MM.1S (cell line): ENCODE results near the gene BACE2.

Experiments used
- EZH2 ChIP-seq: fragments of 300-600 bp; sonication (generic); optimal IDR thresholded peaks from 2 replicates; pipeline ENCODE3; 2017; ENCODE audit warnings: low read depth, mild to moderate bottlenecking, antibody characterized with exemption, low read length, mixed read lengths
- EZH2phosphoT487 ChIP-seq: fragments of 300-600 bp; sonication (generic); IDR thresholded peaks from 2 replicates; pipeline ENCODE4 v1.6.1; 2018; ENCODE audit warnings: antibody characterized with exemption, low read length
- TF ChIP-seq, protein P1 (sequence below): fragments of 300-600 bp; sonication (generic); IDR thresholded peaks from 2 replicates; pipeline ENCODE4 v1.5.1; 2016; ENCODE audit warnings: antibody characterized with exemption, low read length, mixed read lengths

DNA sequence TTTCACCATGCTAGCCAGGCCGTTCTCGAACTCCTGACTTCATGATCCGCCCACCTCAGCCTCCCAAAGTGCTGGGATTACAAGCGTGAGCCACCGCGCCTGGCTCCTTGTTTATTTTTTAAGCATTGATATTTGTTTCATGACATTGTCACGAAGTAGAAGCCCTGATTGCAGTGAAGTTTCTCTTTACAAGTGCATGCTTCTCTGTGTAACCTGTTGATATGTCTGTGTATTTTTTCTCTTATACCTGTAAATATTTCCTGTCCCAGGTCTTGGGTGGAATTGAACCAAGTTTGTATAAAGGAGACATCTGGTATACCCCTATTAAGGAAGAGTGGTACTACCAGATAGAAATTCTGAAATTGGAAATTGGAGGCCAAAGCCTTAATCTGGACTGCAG is 75.1 kb downstream of the BACE2 start:
- TF ChIP-seq, protein P1, sequence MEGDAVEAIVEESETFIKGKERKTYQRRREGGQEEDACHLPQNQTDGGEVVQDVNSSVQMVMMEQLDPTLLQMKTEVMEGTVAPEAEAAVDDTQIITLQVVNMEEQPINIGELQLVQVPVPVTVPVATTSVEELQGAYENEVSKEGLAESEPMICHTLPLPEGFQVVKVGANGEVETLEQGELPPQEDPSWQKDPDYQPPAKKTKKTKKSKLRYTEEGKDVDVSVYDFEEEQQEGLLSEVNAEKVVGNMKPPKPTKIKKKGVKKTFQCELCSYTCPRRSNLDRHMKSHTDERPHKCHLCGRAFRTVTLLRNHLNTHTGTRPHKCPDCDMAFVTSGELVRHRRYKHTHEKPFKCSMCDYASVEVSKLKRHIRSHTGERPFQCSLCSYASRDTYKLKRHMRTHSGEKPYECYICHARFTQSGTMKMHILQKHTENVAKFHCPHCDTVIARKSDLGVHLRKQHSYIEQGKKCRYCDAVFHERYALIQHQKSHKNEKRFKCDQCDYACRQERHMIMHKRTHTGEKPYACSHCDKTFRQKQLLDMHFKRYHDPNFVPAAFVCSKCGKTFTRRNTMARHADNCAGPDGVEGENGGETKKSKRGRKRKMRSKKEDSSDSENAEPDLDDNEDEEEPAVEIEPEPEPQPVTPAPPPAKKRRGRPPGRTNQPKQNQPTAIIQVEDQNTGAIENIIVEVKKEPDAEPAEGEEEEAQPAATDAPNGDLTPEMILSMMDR: no peak
- no peak for TF ChIP-seq EZH2phosphoT487
- TF ChIP-seq EZH2: no peak
